HCT116 (cell line): ENCODE measurements around the gene MISP3. TPM values are rescaled to one million over a fixed set of nuclear protein-coding genes. Genes with fewer than 3 reads are reported as not detected.

ENCODE experiments used
- ATAC-seq: fragments of 200-7000 bp; cut with Tn5 transposase; 2 replicates; pipeline ENCODE4 v1.9.1; 2020; ENCODE audit warnings: mild to moderate bottlenecking, moderate library complexity
- BruUV-seq: library from RNA; stranded (reverse); fragments of 400-500 nt; replicated peaks from 2 replicates; lab custom pipeline; 2021; lab: Mats Ljungman, UMichigan
- CTCF ChIA-PET: fragments of 300-600 bp; sonication (Branson Sonifier 250); formaldehyde crosslinking; loops from one replicate; lab custom pipeline; 2021; ENCODE audit warnings: antibody characterized with exemption; lab: Charles Lee
- POLR2A ChIA-PET: fragments of 300-600, 350-600 bp; sonication (Branson Sonifier 250); formaldehyde crosslinking; loops from one replicate; lab custom pipeline; 2021; ENCODE audit warnings: antibody characterized with exemption; lab: Charles Lee
- RAD21 ChIA-PET, 2 experiments: fragments of 300-600 bp; sonication (Branson Sonifier 250); formaldehyde crosslinking; loops; one replicate each; lab custom pipeline; 2023; ENCODE audit warnings: low total read pairs in 2 of 2; ENCODE audit not compliant: uncharacterized antibody in 2 of 2, unreplicated experiment in 2 of 2, low non-redundant PET in 1 of 2; lab: Charles Lee
- DNase-seq: peaks from one replicate; pipeline ENCODE4 v3.0.0-alpha.2; 2010; ENCODE audit warnings: low read depth, low spot score
- H2AFZ ChIP-seq: fragments of 200-600 bp; shearing (Covaris generic), sonication (generic); 2 replicates; pipeline ENCODE4 v1.6.1; 2017; ENCODE audit warnings: low read depth, mixed run types, mixed read lengths, antibody characterized with exemption, low read length; ENCODE audit not compliant: poor library complexity, severe bottlenecking
- H3K27ac ChIP-seq: 2 replicates; pipeline ENCODE4 v1.5.1; 2012; ENCODE audit warnings: low read depth, low read length
- H3K27me3 ChIP-seq: fragments of 200-600 bp; sonication (generic); 2 replicates; pipeline ENCODE4 v1.6.1; 2016; ENCODE audit warnings: mixed run types, low read length, mixed read lengths; ENCODE audit not compliant: insufficient read depth
- H3K36me3 ChIP-seq, 2 experiments: fragments of 200-500 bp in 1 of 2; fragments of 200-600 bp in 1 of 2; sonication (Bioruptor generic) in 1 of 2; sonication (generic) in 1 of 2; 2 replicates each; pipeline versions ENCODE4 v1.5.1 to v1.6.1; 2014 to 2016; ENCODE audit warnings: low read length in 2 of 2, inconsistent platforms in 1 of 2, mixed read lengths in 1 of 2, mixed run types in 1 of 2; ENCODE audit not compliant: insufficient read depth in 2 of 2, control insufficient read depth in 1 of 2
- H3K4me1 ChIP-seq, 2 experiments: fragments of 200-600 bp in 1 of 2; sonication (generic) in 1 of 2; 2 replicates each; pipeline versions ENCODE4 v1.5.1 to v1.6.1; 2012 to 2017; ENCODE audit warnings: low read length in 2 of 2, inconsistent platforms in 1 of 2, mild to moderate bottlenecking in 1 of 2, mixed read lengths in 1 of 2, mixed run types in 1 of 2, moderate library complexity in 1 of 2; ENCODE audit not compliant: insufficient read depth in 2 of 2, control insufficient read depth in 1 of 2
- H3K4me2 ChIP-seq: fragments of 200-600 bp; sonication (generic); 2 replicates; pipeline ENCODE4 v1.6.1; 2017; ENCODE audit warnings: mixed run types, low read length, mixed read lengths
- H3K4me3 ChIP-seq, 2 experiments: fragments of 200-600 bp in 1 of 2; sonication (generic) in 1 of 2; replicated peaks in 1 of 2; 2 replicates each; pipeline ENCODE4 v1.5.1; 2011 to 2016; ENCODE audit warnings: low read length in 2 of 2, control low read depth in 1 of 2, low read depth in 1 of 2, mild to moderate bottlenecking in 1 of 2, mixed read lengths in 1 of 2, mixed run types in 1 of 2
- H3K79me2 ChIP-seq: fragments of 200-600 bp; sonication (generic); 2 replicates; pipeline ENCODE4 v1.6.1; 2017; ENCODE audit warnings: mild to moderate bottlenecking, mixed run types, low read length, moderate library complexity, mixed read lengths; ENCODE audit not compliant: insufficient read depth
- H3K9ac ChIP-seq: fragments of 200-600 bp; sonication (generic); 2 replicates; pipeline ENCODE4 v1.6.1; 2016; ENCODE audit warnings: low read length, mixed read lengths
- H3K9me2 ChIP-seq: fragments of 200-600 bp; sonication (generic), shearing (Covaris generic); 2 replicates; pipeline ENCODE4 v1.6.1; 2017; ENCODE audit warnings: mixed run types, mild to moderate bottlenecking, moderate library complexity; ENCODE audit not compliant: insufficient read depth
- H3K9me3 ChIP-seq, 2 experiments: fragments of 200-500 bp in 1 of 2; fragments of 200-600 bp in 1 of 2; sonication (Bioruptor generic) in 1 of 2; sonication (generic) in 1 of 2; 2 replicates each; pipeline ENCODE4 v1.6.1; 2014 to 2017; ENCODE audit warnings: low read length in 2 of 2, mixed read lengths in 2 of 2, inconsistent platforms in 1 of 2, low read depth in 1 of 2, mild to moderate bottlenecking in 1 of 2, mixed run types in 1 of 2, moderate library complexity in 1 of 2; ENCODE audit not compliant: control insufficient read depth in 1 of 2, insufficient read depth in 1 of 2
- H4K20me1 ChIP-seq: fragments of 200-600 bp; sonication (generic), shearing (Covaris generic); 2 replicates; pipeline ENCODE4 v1.6.1; 2017; ENCODE audit warnings: mixed run types, mild to moderate bottlenecking, moderate library complexity; ENCODE audit not compliant: insufficient read depth
- EZH2phosphoT487 ChIP-seq: fragments of 200-600 bp; IDR thresholded peaks from 2 replicates; pipeline ENCODE4 v1.6.1; 2018; ENCODE audit warnings: antibody characterized with exemption, borderline replicate concordance
- JUND ChIP-seq: IDR thresholded peaks from 2 replicates; pipeline ENCODE4 v1.6.1; 2012
- POLR2A ChIP-seq: IDR thresholded peaks from 2 replicates; pipeline ENCODE4 v1.7.0; 2011; ENCODE audit warnings: borderline replicate concordance; ENCODE audit not compliant: insufficient read depth, insufficient read length; ENCODE audit errors: extremely low read depth
- POLR2AphosphoS5 ChIP-seq: IDR thresholded peaks from 2 replicates; pipeline ENCODE4 v1.6.1; 2011; ENCODE audit warnings: mild to moderate bottlenecking, low read depth, low read length, moderate library complexity
- RAD21 ChIP-seq: IDR thresholded peaks from 2 replicates; pipeline ENCODE4 v1.6.1; 2012; ENCODE audit warnings: low read depth, mild to moderate bottlenecking
- REST ChIP-seq: IDR thresholded peaks from 2 replicates; pipeline ENCODE4 v1.6.1; 2012; ENCODE audit warnings: low read depth
- SIN3A ChIP-seq: IDR thresholded peaks from 2 replicates; pipeline ENCODE4 v1.6.1; 2012; ENCODE audit warnings: low read depth
- ZFX ChIP-seq: fragments of 450-650 bp; IDR thresholded peaks from 2 replicates; pipeline ENCODE4 v1.6.1; 2017
- ZNF274 ChIP-seq: fragments of 200-500 bp; sonication (Bioruptor generic); IDR thresholded peaks from 2 replicates; pipeline ENCODE4 v1.6.1; 2014; ENCODE audit warnings: mild to moderate bottlenecking, low read depth, low read length, inconsistent platforms
- intact Hi-C: fragments of 100-400 bp; cut with micrococcal nuclease; formaldehyde crosslinking; loops from 2 replicates; pipeline ENCODE4 v1.10.0; 2022
- total RNA-seq: library from RNA; stranded (reverse); gene quantifications from one replicate; pipeline ENCODE4 v1.2.1, GENCODE V29; 2021; ENCODE audit not compliant: unreplicated experiment
- TF ChIP-seq, protein P1 (sequence below): IDR thresholded peaks from 2 replicates; pipeline ENCODE4 v1.6.1; 2012
- TF ChIP-seq, protein P2 (sequence below), 3 experiments: fragments of 200-600 bp in 1 of 3; sonication (generic) in 1 of 3; IDR thresholded peaks in 2 of 3; conservative IDR thresholded peaks in 1 of 3; 2 replicates each; pipeline ENCODE4 v1.5.1; 2012 to 2017; ENCODE audit warnings: low read depth in 2 of 3, low read length in 2 of 3, antibody characterized with exemption in 1 of 3, borderline replicate concordance in 1 of 3, control low read depth in 1 of 3, mild to moderate bottlenecking in 1 of 3, mixed read lengths in 1 of 3, mixed run types in 1 of 3, moderate library complexity in 1 of 3; ENCODE audit not compliant: insufficient read depth in 1 of 3

MISP3 gene
- total RNA-seq, 1 experiment from 2014 or later: 5.2 TPM

- no peak overlapping the region for H2AFZ ChIP-seq
- no peaks in the 10 kb centered on the region for H3K9me2 ChIP-seq
- H3K4me1 ChIP-seq: peaks cover 10 to 22% of the 10 kb centered on the region in 2 experiments
- no peak overlapping the region for H3K9ac ChIP-seq
- no peaks in the 10 kb centered on the region for H3K79me2 ChIP-seq
- H3K4me2 ChIP-seq: no peak overlapping the region
- peaks cover 0 to 6% of the 10 kb centered on the region in 2 experiments; a peak in 2 of 4 replicates for H3K36me3 ChIP-seq
- ATAC-seq: no peak
- RAD21 ChIA-PET: no interaction called here
- no peak overlapping the region for H3K27ac ChIP-seq
- no peak overlapping the region for H3K4me3 ChIP-seq
- H4K20me1 ChIP-seq: no peaks in the 10 kb centered on the region
- intact Hi-C loops: no loop called here
- H3K9me3 ChIP-seq: no peaks in the 10 kb centered on the region
- POLR2A ChIA-PET: no interaction called here
- DNase-seq: no peak
- H3K27me3 ChIP-seq: no peaks in the 10 kb centered on the region
- TF ChIP-seq, protein P1, sequence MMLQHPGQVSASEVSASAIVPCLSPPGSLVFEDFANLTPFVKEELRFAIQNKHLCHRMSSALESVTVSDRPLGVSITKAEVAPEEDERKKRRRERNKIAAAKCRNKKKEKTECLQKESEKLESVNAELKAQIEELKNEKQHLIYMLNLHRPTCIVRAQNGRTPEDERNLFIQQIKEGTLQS: no peak
- TF ChIP-seq, protein P2, sequence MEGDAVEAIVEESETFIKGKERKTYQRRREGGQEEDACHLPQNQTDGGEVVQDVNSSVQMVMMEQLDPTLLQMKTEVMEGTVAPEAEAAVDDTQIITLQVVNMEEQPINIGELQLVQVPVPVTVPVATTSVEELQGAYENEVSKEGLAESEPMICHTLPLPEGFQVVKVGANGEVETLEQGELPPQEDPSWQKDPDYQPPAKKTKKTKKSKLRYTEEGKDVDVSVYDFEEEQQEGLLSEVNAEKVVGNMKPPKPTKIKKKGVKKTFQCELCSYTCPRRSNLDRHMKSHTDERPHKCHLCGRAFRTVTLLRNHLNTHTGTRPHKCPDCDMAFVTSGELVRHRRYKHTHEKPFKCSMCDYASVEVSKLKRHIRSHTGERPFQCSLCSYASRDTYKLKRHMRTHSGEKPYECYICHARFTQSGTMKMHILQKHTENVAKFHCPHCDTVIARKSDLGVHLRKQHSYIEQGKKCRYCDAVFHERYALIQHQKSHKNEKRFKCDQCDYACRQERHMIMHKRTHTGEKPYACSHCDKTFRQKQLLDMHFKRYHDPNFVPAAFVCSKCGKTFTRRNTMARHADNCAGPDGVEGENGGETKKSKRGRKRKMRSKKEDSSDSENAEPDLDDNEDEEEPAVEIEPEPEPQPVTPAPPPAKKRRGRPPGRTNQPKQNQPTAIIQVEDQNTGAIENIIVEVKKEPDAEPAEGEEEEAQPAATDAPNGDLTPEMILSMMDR (IDR thresholded peaks at IDR 0.05 in 2 of 3, conservative IDR thresholded peaks at IDR 0.05 in 1 of 3; ENCODE audit: borderline replicate concordance in 1 of 3, insufficient read depth in 1 of 3, low read depth in 2 of 3, low read length in 2 of 3): no peak
- TF ChIP-seq EZH2phosphoT487: no peak
- TF ChIP-seq REST: no peak
- TF ChIP-seq SIN3A: no peak
- TF ChIP-seq RAD21: no peak
- TF ChIP-seq ZFX: no peak
- no peak for TF ChIP-seq JUND
- no peak for TF ChIP-seq POLR2AphosphoS5
- TF ChIP-seq POLR2A: no peak
- TF ChIP-seq ZNF274: no peak
- TF ChIP-seq, all 23 proteins: peak for 0
- no TSS peak for BruUV-seq
- CTCF ChIA-PET: no interaction called here
These were observed 18.5 kb upstream of the MISP3 start for GRCh38 chr19:14054099-14054498.
